ENCODE results near the gene PLXNA2.

DNA sequence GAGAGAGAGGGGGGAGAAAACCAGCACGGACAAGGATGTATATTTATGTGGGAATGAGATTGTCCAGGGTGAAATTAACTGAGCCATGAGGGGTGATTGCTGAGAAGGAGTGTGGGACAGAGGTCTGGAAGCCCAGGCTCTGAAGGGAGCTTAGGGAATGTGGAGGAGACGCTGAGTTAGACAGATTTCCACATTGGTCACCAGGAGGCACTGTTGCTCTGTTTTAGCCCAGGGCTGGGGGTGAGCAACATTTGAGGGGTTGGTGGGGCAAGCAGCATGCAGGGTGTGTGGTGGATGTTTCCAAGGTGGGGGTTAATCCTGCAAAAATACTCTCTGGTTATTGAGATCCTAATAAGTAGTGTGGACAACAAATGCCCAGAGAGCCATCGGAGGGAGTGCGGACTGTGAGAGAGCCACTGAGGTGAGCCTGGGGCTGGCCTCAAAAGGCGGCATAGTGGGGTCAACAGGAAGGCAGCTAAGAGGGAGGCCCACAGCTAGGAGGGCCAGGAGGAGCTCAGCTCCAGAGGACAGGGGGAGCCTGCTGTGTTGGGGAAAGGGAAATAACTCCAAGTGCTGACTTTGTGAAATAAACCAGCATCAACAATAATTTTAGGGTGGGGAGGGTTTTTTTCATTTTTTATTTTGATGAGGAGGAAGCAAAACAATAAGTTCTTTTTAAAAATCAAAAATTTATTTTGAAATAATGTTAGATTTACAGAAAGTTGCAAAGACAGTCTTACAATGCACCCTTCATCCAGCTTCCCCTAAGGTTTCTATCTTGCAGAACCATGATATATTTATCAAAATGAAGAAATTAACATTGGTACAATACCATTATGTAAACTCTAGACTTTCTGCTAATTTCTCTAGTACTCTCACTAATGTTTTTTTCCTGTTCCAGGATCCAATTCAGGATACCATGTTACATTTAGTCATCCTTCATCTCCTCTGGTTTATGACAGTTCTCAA lies 250.4 kb downstream of the PLXNA2 start:
- TF ChIP-seq, protein P1, sequence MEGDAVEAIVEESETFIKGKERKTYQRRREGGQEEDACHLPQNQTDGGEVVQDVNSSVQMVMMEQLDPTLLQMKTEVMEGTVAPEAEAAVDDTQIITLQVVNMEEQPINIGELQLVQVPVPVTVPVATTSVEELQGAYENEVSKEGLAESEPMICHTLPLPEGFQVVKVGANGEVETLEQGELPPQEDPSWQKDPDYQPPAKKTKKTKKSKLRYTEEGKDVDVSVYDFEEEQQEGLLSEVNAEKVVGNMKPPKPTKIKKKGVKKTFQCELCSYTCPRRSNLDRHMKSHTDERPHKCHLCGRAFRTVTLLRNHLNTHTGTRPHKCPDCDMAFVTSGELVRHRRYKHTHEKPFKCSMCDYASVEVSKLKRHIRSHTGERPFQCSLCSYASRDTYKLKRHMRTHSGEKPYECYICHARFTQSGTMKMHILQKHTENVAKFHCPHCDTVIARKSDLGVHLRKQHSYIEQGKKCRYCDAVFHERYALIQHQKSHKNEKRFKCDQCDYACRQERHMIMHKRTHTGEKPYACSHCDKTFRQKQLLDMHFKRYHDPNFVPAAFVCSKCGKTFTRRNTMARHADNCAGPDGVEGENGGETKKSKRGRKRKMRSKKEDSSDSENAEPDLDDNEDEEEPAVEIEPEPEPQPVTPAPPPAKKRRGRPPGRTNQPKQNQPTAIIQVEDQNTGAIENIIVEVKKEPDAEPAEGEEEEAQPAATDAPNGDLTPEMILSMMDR (IDR thresholded peaks at IDR 0.05 in 2 of 3, conservative IDR thresholded peaks at IDR 0.05 in 1 of 3; ENCODE audit: borderline replicate concordance in 1 of 3, insufficient read depth in 1 of 3, low read depth in 2 of 3, low read length in 2 of 3): peak; percentile 38 to 74 (median 62); a peak in 5 of 6 replicates
- no peak for TF ChIP-seq EZH2 (IDR thresholded peaks at IDR 0.05)
- TF ChIP-seq RAD21 (IDR thresholded peaks at IDR 0.05; ENCODE audit: low read depth): peak; percentile 59
- no peak for TF ChIP-seq ZNF274 (IDR thresholded peaks at IDR 0.05; ENCODE audit: low read depth, low read length)
- TF ChIP-seq, protein P2, sequence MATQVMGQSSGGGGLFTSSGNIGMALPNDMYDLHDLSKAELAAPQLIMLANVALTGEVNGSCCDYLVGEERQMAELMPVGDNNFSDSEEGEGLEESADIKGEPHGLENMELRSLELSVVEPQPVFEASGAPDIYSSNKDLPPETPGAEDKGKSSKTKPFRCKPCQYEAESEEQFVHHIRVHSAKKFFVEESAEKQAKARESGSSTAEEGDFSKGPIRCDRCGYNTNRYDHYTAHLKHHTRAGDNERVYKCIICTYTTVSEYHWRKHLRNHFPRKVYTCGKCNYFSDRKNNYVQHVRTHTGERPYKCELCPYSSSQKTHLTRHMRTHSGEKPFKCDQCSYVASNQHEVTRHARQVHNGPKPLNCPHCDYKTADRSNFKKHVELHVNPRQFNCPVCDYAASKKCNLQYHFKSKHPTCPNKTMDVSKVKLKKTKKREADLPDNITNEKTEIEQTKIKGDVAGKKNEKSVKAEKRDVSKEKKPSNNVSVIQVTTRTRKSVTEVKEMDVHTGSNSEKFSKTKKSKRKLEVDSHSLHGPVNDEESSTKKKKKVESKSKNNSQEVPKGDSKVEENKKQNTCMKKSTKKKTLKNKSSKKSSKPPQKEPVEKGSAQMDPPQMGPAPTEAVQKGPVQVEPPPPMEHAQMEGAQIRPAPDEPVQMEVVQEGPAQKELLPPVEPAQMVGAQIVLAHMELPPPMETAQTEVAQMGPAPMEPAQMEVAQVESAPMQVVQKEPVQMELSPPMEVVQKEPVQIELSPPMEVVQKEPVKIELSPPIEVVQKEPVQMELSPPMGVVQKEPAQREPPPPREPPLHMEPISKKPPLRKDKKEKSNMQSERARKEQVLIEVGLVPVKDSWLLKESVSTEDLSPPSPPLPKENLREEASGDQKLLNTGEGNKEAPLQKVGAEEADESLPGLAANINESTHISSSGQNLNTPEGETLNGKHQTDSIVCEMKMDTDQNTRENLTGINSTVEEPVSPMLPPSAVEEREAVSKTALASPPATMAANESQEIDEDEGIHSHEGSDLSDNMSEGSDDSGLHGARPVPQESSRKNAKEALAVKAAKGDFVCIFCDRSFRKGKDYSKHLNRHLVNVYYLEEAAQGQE (IDR thresholded peaks at IDR 0.05; ENCODE audit: low read depth): no peak
- no peak for TF ChIP-seq POLR2AphosphoS5 (IDR thresholded peaks at IDR 0.05; ENCODE audit: low read depth, low read length)
- TF ChIP-seq FOSL1 (IDR thresholded peaks at IDR 0.05; ENCODE audit: low read depth): no peak
- no peak for TF ChIP-seq CBX3 (IDR thresholded peaks at IDR 0.05; ENCODE audit: low read depth)
- no peak for TF ChIP-seq POLR2A (IDR thresholded peaks at IDR 0.05; ENCODE audit: borderline replicate concordance, extremely low read depth, insufficient read depth, insufficient read length)
- TF ChIP-seq SP1 (IDR thresholded peaks at IDR 0.05; ENCODE audit: low read depth): no peak
- no peak for TF ChIP-seq SIN3A (IDR thresholded peaks at IDR 0.05; ENCODE audit: low read depth)
- TF ChIP-seq, protein P3, sequence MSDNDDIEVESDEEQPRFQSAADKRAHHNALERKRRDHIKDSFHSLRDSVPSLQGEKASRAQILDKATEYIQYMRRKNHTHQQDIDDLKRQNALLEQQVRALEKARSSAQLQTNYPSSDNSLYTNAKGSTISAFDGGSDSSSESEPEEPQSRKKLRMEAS (IDR thresholded peaks at IDR 0.05): no peak

All from HCT116 (cell line).